Measurements from ENCODE around the gene FXYD1. TPM values are rescaled to one million over a fixed set of nuclear protein-coding genes. Genes with fewer than 3 reads are reported as not detected.

Gene FXYD1
- total and polyA plus RNA-seq, 2 donors (not counting 3 experiments of a cell fraction or from before 2014, with no cell fraction given): not detected

DNA sequence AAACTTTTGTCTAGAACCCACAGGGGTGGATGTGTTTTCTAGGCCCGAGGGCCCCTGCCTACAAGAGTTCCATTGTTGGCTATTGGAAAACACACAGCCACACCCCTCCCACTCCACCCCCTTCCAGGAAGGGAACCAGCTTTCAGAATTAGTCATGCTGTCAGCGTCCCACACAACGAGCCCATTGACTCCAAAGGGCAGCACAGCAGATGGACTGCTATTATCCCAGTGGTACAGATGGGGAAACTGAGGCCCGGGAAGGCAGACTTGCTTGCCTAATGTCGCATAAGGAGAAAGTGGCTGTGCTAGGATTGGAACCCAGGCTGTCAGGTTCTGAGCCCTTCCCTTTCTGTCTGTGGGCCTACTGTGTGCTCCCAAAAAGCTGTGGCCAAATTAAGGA, 31.1 kb upstream of the FXYD1 start:
- dilution Hi-C loops (cut with MboI; ENCODE audit: extremely low pct_ligation_motif_present, low sequenced_read_pairs): no loop called here
- Histone ChIP-seq H3K4me2 (ENCODE audit: insufficient read depth, low read length) (no peak overlapping the region), H3K9me3 (replicated peaks; ENCODE audit: control insufficient read depth, insufficient read depth, low read length) (no peaks in the 10 kb centered on the region), H3K27ac (ENCODE audit: insufficient read depth, low read depth, low read length) (no peak overlapping the region), H3K9ac (replicated peaks; ENCODE audit: extremely low read depth, insufficient read depth, low read length) (no peak overlapping the region), H3K4me3 (replicated peaks in 1 of 3; ENCODE audit: insufficient read depth in 1 of 3, low read depth in 1 of 3, low read length in 3 of 3) (no peak overlapping the region), H3K79me2 (ENCODE audit: control insufficient read depth, insufficient read depth, low read length) (no peaks in the 10 kb centered on the region), H3K27me3 (ENCODE audit: control insufficient read depth in 2 of 2, insufficient read depth in 2 of 2, low read length in 2 of 2) (no peaks in the 10 kb centered on the region), H3K36me3 (ENCODE audit: control insufficient read depth in 2 of 2, extremely low read depth in 1 of 2, insufficient read depth in 2 of 2, low read length in 2 of 2) (no peaks in the 10 kb centered on the region), H4K20me1 (replicated peaks; ENCODE audit: control insufficient read depth, extremely low read depth, insufficient read depth, low read length) (no peaks in the 10 kb centered on the region), H2AFZ (ENCODE audit: low read depth, low read length) (no peak overlapping the region), H3K4me1 (ENCODE audit: control insufficient read depth, extremely low read depth, insufficient read depth, low read length) (no peaks in the 10 kb centered on the region), H3K9me1 (replicated peaks; ENCODE audit: control insufficient read depth, extremely low read depth, insufficient read depth, low read length) (no peaks in the 10 kb centered on the region)
- POLR2A ChIA-PET: no interaction called here
- BruUV-seq (replicated peaks): no TSS peak
- no peak for TF ChIP-seq JUN (IDR thresholded peaks at IDR 0.05; ENCODE audit: borderline replicate concordance, insufficient read depth, insufficient read length, low read depth)
- TF ChIP-seq, protein P1, sequence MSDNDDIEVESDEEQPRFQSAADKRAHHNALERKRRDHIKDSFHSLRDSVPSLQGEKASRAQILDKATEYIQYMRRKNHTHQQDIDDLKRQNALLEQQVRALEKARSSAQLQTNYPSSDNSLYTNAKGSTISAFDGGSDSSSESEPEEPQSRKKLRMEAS (IDR thresholded peaks at IDR 0.05; ENCODE audit: insufficient read depth, insufficient read length): no peak
- no peak for TF ChIP-seq EZH2 (IDR thresholded peaks at IDR 0.05; ENCODE audit: borderline replicate concordance, low read depth, low read length, severe bottlenecking)
- no peak for TF ChIP-seq GATA2 (IDR thresholded peaks at IDR 0.05; ENCODE audit: insufficient read depth, insufficient read length, low read depth, low read length)
- TF ChIP-seq, protein P2, sequence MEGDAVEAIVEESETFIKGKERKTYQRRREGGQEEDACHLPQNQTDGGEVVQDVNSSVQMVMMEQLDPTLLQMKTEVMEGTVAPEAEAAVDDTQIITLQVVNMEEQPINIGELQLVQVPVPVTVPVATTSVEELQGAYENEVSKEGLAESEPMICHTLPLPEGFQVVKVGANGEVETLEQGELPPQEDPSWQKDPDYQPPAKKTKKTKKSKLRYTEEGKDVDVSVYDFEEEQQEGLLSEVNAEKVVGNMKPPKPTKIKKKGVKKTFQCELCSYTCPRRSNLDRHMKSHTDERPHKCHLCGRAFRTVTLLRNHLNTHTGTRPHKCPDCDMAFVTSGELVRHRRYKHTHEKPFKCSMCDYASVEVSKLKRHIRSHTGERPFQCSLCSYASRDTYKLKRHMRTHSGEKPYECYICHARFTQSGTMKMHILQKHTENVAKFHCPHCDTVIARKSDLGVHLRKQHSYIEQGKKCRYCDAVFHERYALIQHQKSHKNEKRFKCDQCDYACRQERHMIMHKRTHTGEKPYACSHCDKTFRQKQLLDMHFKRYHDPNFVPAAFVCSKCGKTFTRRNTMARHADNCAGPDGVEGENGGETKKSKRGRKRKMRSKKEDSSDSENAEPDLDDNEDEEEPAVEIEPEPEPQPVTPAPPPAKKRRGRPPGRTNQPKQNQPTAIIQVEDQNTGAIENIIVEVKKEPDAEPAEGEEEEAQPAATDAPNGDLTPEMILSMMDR (IDR thresholded peaks at IDR 0.05; ENCODE audit: extremely low read depth in 1 of 2, insufficient read depth in 1 of 2, low read depth in 1 of 2, low read length in 2 of 2): no peak
- no peak for TF ChIP-seq POLR2AphosphoS5 (IDR thresholded peaks at IDR 0.05; ENCODE audit: insufficient read depth, low read depth, low read length)
- no peak for TF ChIP-seq POLR2A (IDR thresholded peaks at IDR 0.05; ENCODE audit: low read depth, low read length)
- no peak for TF ChIP-seq MYC (IDR thresholded peaks at IDR 0.05; ENCODE audit: low read depth, low read length)
- TF ChIP-seq FOS (IDR thresholded peaks at IDR 0.05; ENCODE audit: borderline replicate concordance, insufficient read depth, low read length): no peak
- intact Hi-C loops (cut with micrococcal nuclease): no loop called here
- FAIRE-seq (no peak), DNase-seq (ENCODE audit: low read depth, low spot score) (no peak)
- CTCF ChIA-PET: no interaction called here
